HCT116 (cell line): ENCODE data around the gene SUPT5H. TPM values are rescaled to one million over a fixed set of nuclear protein-coding genes. Genes with fewer than 3 reads are reported as not detected.

Experiments
- ATAC-seq: fragments of 200-7000 bp; cut with Tn5 transposase; 2 replicates; pipeline ENCODE4 v1.9.1; 2020; ENCODE audit warnings: mild to moderate bottlenecking, moderate library complexity
- BruUV-seq: library from RNA; stranded (reverse); fragments of 400-500 nt; replicated peaks from 2 replicates; lab custom pipeline; 2021; lab: Mats Ljungman, UMichigan
- CTCF ChIA-PET: fragments of 300-600 bp; sonication (Branson Sonifier 250); formaldehyde crosslinking; loops from one replicate; lab custom pipeline; 2021; ENCODE audit warnings: antibody characterized with exemption; lab: Charles Lee
- POLR2A ChIA-PET: fragments of 300-600, 350-600 bp; sonication (Branson Sonifier 250); formaldehyde crosslinking; loops from one replicate; lab custom pipeline; 2021; ENCODE audit warnings: antibody characterized with exemption; lab: Charles Lee
- RAD21 ChIA-PET, 2 experiments: fragments of 300-600 bp; sonication (Branson Sonifier 250); formaldehyde crosslinking; loops; one replicate each; lab custom pipeline; 2023; ENCODE audit warnings: low total read pairs in 2 of 2; ENCODE audit not compliant: uncharacterized antibody in 2 of 2, unreplicated experiment in 2 of 2, low non-redundant PET in 1 of 2; lab: Charles Lee
- DNase-seq: peaks from one replicate; pipeline ENCODE4 v3.0.0-alpha.2; 2010; ENCODE audit warnings: low read depth, low spot score
- H2AFZ ChIP-seq: fragments of 200-600 bp; shearing (Covaris generic), sonication (generic); 2 replicates; pipeline ENCODE4 v1.6.1; 2017; ENCODE audit warnings: low read depth, mixed run types, mixed read lengths, antibody characterized with exemption, low read length; ENCODE audit not compliant: poor library complexity, severe bottlenecking
- H3K27ac ChIP-seq: 2 replicates; pipeline ENCODE4 v1.5.1; 2012; ENCODE audit warnings: low read depth, low read length
- H3K27me3 ChIP-seq: fragments of 200-600 bp; sonication (generic); 2 replicates; pipeline ENCODE4 v1.6.1; 2016; ENCODE audit warnings: mixed run types, low read length, mixed read lengths; ENCODE audit not compliant: insufficient read depth
- H3K36me3 ChIP-seq, 2 experiments: fragments of 200-500 bp in 1 of 2; fragments of 200-600 bp in 1 of 2; sonication (Bioruptor generic) in 1 of 2; sonication (generic) in 1 of 2; 2 replicates each; pipeline versions ENCODE4 v1.5.1 to v1.6.1; 2014 to 2016; ENCODE audit warnings: low read length in 2 of 2, inconsistent platforms in 1 of 2, mixed read lengths in 1 of 2, mixed run types in 1 of 2; ENCODE audit not compliant: insufficient read depth in 2 of 2, control insufficient read depth in 1 of 2
- H3K4me1 ChIP-seq, 2 experiments: fragments of 200-600 bp in 1 of 2; sonication (generic) in 1 of 2; 2 replicates each; pipeline versions ENCODE4 v1.5.1 to v1.6.1; 2012 to 2017; ENCODE audit warnings: low read length in 2 of 2, inconsistent platforms in 1 of 2, mild to moderate bottlenecking in 1 of 2, mixed read lengths in 1 of 2, mixed run types in 1 of 2, moderate library complexity in 1 of 2; ENCODE audit not compliant: insufficient read depth in 2 of 2, control insufficient read depth in 1 of 2
- H3K4me2 ChIP-seq: fragments of 200-600 bp; sonication (generic); 2 replicates; pipeline ENCODE4 v1.6.1; 2017; ENCODE audit warnings: mixed run types, low read length, mixed read lengths
- H3K4me3 ChIP-seq, 2 experiments: fragments of 200-600 bp in 1 of 2; sonication (generic) in 1 of 2; replicated peaks in 1 of 2; 2 replicates each; pipeline ENCODE4 v1.5.1; 2011 to 2016; ENCODE audit warnings: low read length in 2 of 2, control low read depth in 1 of 2, low read depth in 1 of 2, mild to moderate bottlenecking in 1 of 2, mixed read lengths in 1 of 2, mixed run types in 1 of 2
- H3K79me2 ChIP-seq: fragments of 200-600 bp; sonication (generic); 2 replicates; pipeline ENCODE4 v1.6.1; 2017; ENCODE audit warnings: mild to moderate bottlenecking, mixed run types, low read length, moderate library complexity, mixed read lengths; ENCODE audit not compliant: insufficient read depth
- H3K9ac ChIP-seq: fragments of 200-600 bp; sonication (generic); 2 replicates; pipeline ENCODE4 v1.6.1; 2016; ENCODE audit warnings: low read length, mixed read lengths
- H3K9me2 ChIP-seq: fragments of 200-600 bp; sonication (generic), shearing (Covaris generic); 2 replicates; pipeline ENCODE4 v1.6.1; 2017; ENCODE audit warnings: mixed run types, mild to moderate bottlenecking, moderate library complexity; ENCODE audit not compliant: insufficient read depth
- H3K9me3 ChIP-seq, 2 experiments: fragments of 200-500 bp in 1 of 2; fragments of 200-600 bp in 1 of 2; sonication (Bioruptor generic) in 1 of 2; sonication (generic) in 1 of 2; 2 replicates each; pipeline ENCODE4 v1.6.1; 2014 to 2017; ENCODE audit warnings: low read length in 2 of 2, mixed read lengths in 2 of 2, inconsistent platforms in 1 of 2, low read depth in 1 of 2, mild to moderate bottlenecking in 1 of 2, mixed run types in 1 of 2, moderate library complexity in 1 of 2; ENCODE audit not compliant: control insufficient read depth in 1 of 2, insufficient read depth in 1 of 2
- H4K20me1 ChIP-seq: fragments of 200-600 bp; sonication (generic), shearing (Covaris generic); 2 replicates; pipeline ENCODE4 v1.6.1; 2017; ENCODE audit warnings: mixed run types, mild to moderate bottlenecking, moderate library complexity; ENCODE audit not compliant: insufficient read depth
- POLR2A ChIP-seq: IDR thresholded peaks from 2 replicates; pipeline ENCODE4 v1.7.0; 2011; ENCODE audit warnings: borderline replicate concordance; ENCODE audit not compliant: insufficient read depth, insufficient read length; ENCODE audit errors: extremely low read depth
- POLR2AphosphoS5 ChIP-seq: IDR thresholded peaks from 2 replicates; pipeline ENCODE4 v1.6.1; 2011; ENCODE audit warnings: mild to moderate bottlenecking, low read depth, low read length, moderate library complexity
- RAD21 ChIP-seq: IDR thresholded peaks from 2 replicates; pipeline ENCODE4 v1.6.1; 2012; ENCODE audit warnings: low read depth, mild to moderate bottlenecking
- ZFX ChIP-seq: fragments of 450-650 bp; IDR thresholded peaks from 2 replicates; pipeline ENCODE4 v1.6.1; 2017
- intact Hi-C: fragments of 100-400 bp; cut with micrococcal nuclease; formaldehyde crosslinking; loops from 2 replicates; pipeline ENCODE4 v1.10.0; 2022
- total RNA-seq: library from RNA; stranded (reverse); gene quantifications from one replicate; pipeline ENCODE4 v1.2.1, GENCODE V29; 2021; ENCODE audit not compliant: unreplicated experiment

Gene SUPT5H
- total RNA-seq, 1 experiment from 2014 or later = 120 TPM

- Histone ChIP-seq H3K9me2 (no peaks in the 10 kb centered on the region), H3K4me2 (peak overlapping the region; percentile 92), H2AFZ (no peak overlapping the region), H3K27me3 (no peaks in the 10 kb centered on the region), H3K9me3 (no peaks in the 10 kb centered on the region), H3K79me2 (peaks cover 24% of the 10 kb centered on the region), H3K9ac (peak overlapping the region; percentile 97), H4K20me1 (no peaks in the 10 kb centered on the region), H3K4me1 (peaks cover 57 to 88% of the 10 kb centered on the region in 2 experiments), H3K4me3 (peak overlapping the region; percentile 43 to 56), H3K27ac (peak overlapping the region; percentile 99), H3K36me3 (peaks cover 0 to 6% of the 10 kb centered on the region in 2 experiments; a peak in 1 of 4 replicates)
- ChIA-PET POLR2A (interaction anchor here (1.0 to 3.8 kb wide), 6 partner anchors 9 to 33 kb away, joined by 4 to 26 read pairs (median 16); partner anchors contain the start of genes MED29, PAF1 and RPS16), RAD21 (interaction anchor here in 1 of 2 experiments (1.4 kb wide), 1 partner anchor 9 kb away, joined by 4 read pairs; no protein-coding TSS in a partner anchor), CTCF (interaction anchor here (0.5 to 1.0 kb wide), 3 partner anchors 9 to 198 kb away, joined by 3 to 4 read pairs (median 4); partner anchors contain the start of genes MED29 and PAF1)
- peak; percentile 64 for DNase-seq
- peak; percentile 34 for ATAC-seq
- TF ChIP-seq POLR2AphosphoS5 (peak; percentile 45; the same call in 1 of the 2 replicates), RAD21 (no peak), POLR2A (peak; percentile 64), ZFX (peak; percentile 41; the same call in 1 of the 2 replicates)
- no TSS peak for BruUV-seq
- intact Hi-C loops = loop anchor here (1.0 kb wide), 1 partner anchor 9 kb away; no protein-coding TSS in a partner anchor
Measured at GRCh38 chr19:39402346-39403300, 42.8 kb upstream of the SUPT5H start.
